Gastrocnemius medialis (tissue), 4 donors: Measurements from ENCODE around the gene HAGH. TPM values are rescaled to one million over a fixed set of nuclear protein-coding genes. Genes with fewer than 3 reads are reported as not detected.

Experiments used
- ATAC-seq, 2 donors: fragments of 150-250 bp; one replicate each; pipeline ENCODE4 v1.9.1; 2016
- DNase-seq, 2 donors: peaks; one replicate each; pipeline ENCODE4 v3.0.0-alpha.2; 2019
- H3K27ac ChIP-seq, 4 donors: fragments of 200-600 bp; sonication (generic); 1 replicate in 1 of 4; 2 replicates in 3 of 4; pipeline ENCODE4 v1.5.1; 2016 to 2018; ENCODE audit warnings: mild to moderate bottlenecking in 2 of 4, moderate library complexity in 1 of 4
- H3K27me3 ChIP-seq, 3 donors: fragments of 200-600 bp; sonication (generic) in 2 of 3; 1 replicate in 1 of 3; 2 replicates in 2 of 3; pipeline versions ENCODE4 v1.5.1 to v1.6.0; 2016 to 2019; ENCODE audit warnings: mild to moderate bottlenecking in 1 of 3, moderate library complexity in 1 of 3
- H3K36me3 ChIP-seq, 2 donors: fragments of 200-600 bp; sonication (generic) in 1 of 2; one replicate each; pipeline ENCODE4 v1.5.1; 2017 to 2018
- H3K4me1 ChIP-seq, 2 donors: fragments of 200-600 bp; sonication (generic) in 1 of 2; one replicate each; pipeline ENCODE4 v1.5.1; 2016 to 2017; ENCODE audit warnings: mild to moderate bottlenecking in 2 of 2
- H3K4me3 ChIP-seq, 4 donors: fragments of 200-600 bp; sonication (generic) in 3 of 4; 1 replicate in 1 of 4; 2 replicates in 3 of 4; pipeline ENCODE4 v1.5.1; 2016 to 2019; ENCODE audit warnings: mild to moderate bottlenecking in 2 of 4
- H3K9me3 ChIP-seq, 3 donors: fragments of 200-600 bp; sonication (generic) in 2 of 3; 1 replicate in 1 of 3; 2 replicates in 2 of 3; pipeline ENCODE4 v1.5.1; 2016 to 2019
- CTCF ChIP-seq, 5 experiments: fragments of 450-650 bp in 3 of 5; fragments of 200-600 bp in 2 of 5; sonication (generic) in 2 of 5; IDR thresholded peaks in 4 of 5; conservative IDR thresholded peaks in 1 of 5; 1 replicate in 4 of 5; 2 replicates in 1 of 5; pipeline ENCODE4 v1.5.1; 2016 to 2019; ENCODE audit warnings: antibody characterized with exemption in 5 of 5, mild to moderate bottlenecking in 3 of 5, moderate library complexity in 3 of 5
- POLR2A ChIP-seq, 2 donors: fragments of 450-650 bp; IDR thresholded peaks; one replicate each; pipeline ENCODE4 v1.6.1; 2017; ENCODE audit warnings: antibody characterized with exemption in 2 of 2, mild to moderate bottlenecking in 2 of 2, moderate library complexity in 2 of 2
- in situ Hi-C, 4 donors: fragments of 200-750 bp; cut with MboI; loops; one replicate each; pipeline versions ENCODE4 v1.15.0 to v1.8.0; 2017; ENCODE audit warnings: low sequenced_read_pairs in 4 of 4
- intact Hi-C: fragments of 100-400 bp; cut with DNase I; formaldehyde crosslinking; loops from one replicate; pipeline ENCODE4 v1.15.1; 2023; ENCODE audit warnings: low total_unique reads
- total RNA-seq, 4 donors: library from RNA; depleted of rRNA; stranded (reverse); fragments of >200 nt; gene quantifications; one replicate each; pipeline versions ENCODE4 v1.1.0 to v1.2.3, GENCODE V29; 2016

Gene HAGH
- total RNA-seq, 4 donors from 2014 or later: 216 to 440 (median 261) TPM

GRCh38 chr16:1828645-1829410 is 2.2 kb upstream of the HAGH start:
- no peak for TF ChIP-seq CTCF (IDR thresholded peaks at IDR 0.05 in 4 of 5, conservative IDR thresholded peaks at IDR 0.05 in 1 of 5)
- TF ChIP-seq POLR2A (IDR thresholded peaks at IDR 0.05): no peak
- Histone ChIP-seq H3K36me3 (no peaks in the 10 kb centered on the region), H3K27ac (no peak overlapping the region), H3K4me3 (peak overlapping the region in 1 of 4 donors; percentile 99), H3K4me1 (peaks cover 51 to 52% of the 10 kb centered on the region in 2 donors), H3K9me3 (no peaks in the 10 kb centered on the region), H3K27me3 (no peaks in the 10 kb centered on the region)
- no peak for DNase-seq
- intact Hi-C loops: loop anchor here (5.0 kb wide), 2 partner anchors 407 to 438 kb away; partner anchors contain the start of genes RNPS1 and UQCC4
- no peak for ATAC-seq
- in situ Hi-C loops: no loop called here

- H3K9me3 ChIP-seq: no peaks in the 10 kb centered on the region
- no peaks in the 10 kb centered on the region for H3K27me3 ChIP-seq
- peaks cover 56 to 60% of the 10 kb centered on the region in 2 donors for H3K4me1 ChIP-seq
- ATAC-seq (peak; percentile 73 to 74), DNase-seq (peak in 1 of 2 donors; percentile 20)
- H3K27ac ChIP-seq: peak overlapping the region; percentile 70 to 99 (median 92)
- in situ Hi-C loops: no loop called here
- H3K36me3 ChIP-seq: peaks cover 0 to 15% of the 10 kb centered on the region in 2 donors
- intact Hi-C loops: loop anchor here (1.0 to 5.0 kb wide), 6 partner anchors 43 to 441 kb away; partner anchors contain the start of genes EME2, MAPK8IP3, MRPS34 and NUBP2
- no peak for TF ChIP-seq POLR2A (IDR thresholded peaks at IDR 0.05)
- TF ChIP-seq CTCF (IDR thresholded peaks at IDR 0.05 in 4 of 5, conservative IDR thresholded peaks at IDR 0.05 in 1 of 5): peak in 3 of 5 experiments; percentile 16 to 23 (median 17)
- peak overlapping the region; percentile 56 to 99 (median 80) for H3K4me3 ChIP-seq
Observed at GRCh38 chr16:1825864-1826690, 548 bp downstream of the HAGH start.

- peaks cover 55 to 58% of the 10 kb centered on the region in 2 donors for H3K4me1 ChIP-seq
- DNase-seq (no peak), ATAC-seq (no peak)
- no peaks in the 10 kb centered on the region for H3K27me3 ChIP-seq
- peak overlapping the region; percentile 56 to 99 (median 80) for H3K4me3 ChIP-seq
- in situ Hi-C loops (no loop called here), intact Hi-C loops (loop anchor here (5.0 kb wide), 2 partner anchors 403 to 442 kb away; partner anchors contain the start of genes RNPS1 and UQCC4)
- TF ChIP-seq CTCF (IDR thresholded peaks at IDR 0.05 in 4 of 5, conservative IDR thresholded peaks at IDR 0.05 in 1 of 5): no peak
- TF ChIP-seq POLR2A (IDR thresholded peaks at IDR 0.05): no peak
- peaks cover 0 to 22% of the 10 kb centered on the region in 2 donors for H3K36me3 ChIP-seq
- H3K27ac ChIP-seq: peak overlapping the region; percentile 70 to 99 (median 92)
- H3K9me3 ChIP-seq: no peaks in the 10 kb centered on the region
Observed at GRCh38 chr16:1825381-1825863, 1.2 kb downstream of the HAGH start.

GRCh38 chr16:1823821-1824220 is 2.8 kb downstream of the HAGH start:
- no peak for DNase-seq
- intact Hi-C loops (no loop called here), in situ Hi-C loops (no loop called here)
- Histone ChIP-seq H3K4me3 (no peak overlapping the region), H3K4me1 (peaks cover 39 to 42% of the 10 kb centered on the region in 2 donors), H3K36me3 (peaks cover 0 to 35% of the 10 kb centered on the region in 2 donors), H3K27ac (no peak overlapping the region), H3K9me3 (no peaks in the 10 kb centered on the region), H3K27me3 (no peaks in the 10 kb centered on the region)
- TF ChIP-seq POLR2A (IDR thresholded peaks at IDR 0.05) (no peak), CTCF (IDR thresholded peaks at IDR 0.05 in 4 of 5, conservative IDR thresholded peaks at IDR 0.05 in 1 of 5) (no peak)
- ATAC-seq: no peak
